Mesenchymal stem cell (in vitro differentiated cells and primary cell): Measurements from ENCODE around the gene PSPN.

Experiments used
- DNase-seq: peaks from one replicate; pipeline ENCODE4 v3.0.0-alpha.2; 2013
- H2AFZ ChIP-seq: one replicate; pipeline ENCODE4 v1.6.1; 2013; ENCODE audit warnings: low read depth, mild to moderate bottlenecking, control low read depth, inconsistent platforms, low read length, moderate library complexity
- H2AK5ac ChIP-seq: 2 replicates; pipeline ENCODE4 v1.6.1; 2013; ENCODE audit warnings: low read length, moderate library complexity, mild to moderate bottlenecking, inconsistent platforms; ENCODE audit not compliant: severe bottlenecking
- H2BK120ac ChIP-seq: one replicate; pipeline ENCODE4 v1.6.1; 2013; ENCODE audit warnings: low read depth, mild to moderate bottlenecking, inconsistent platforms, low read length, moderate library complexity
- H2BK12ac ChIP-seq, 2 experiments: one replicate each; pipeline ENCODE4 v1.6.1; 2013; ENCODE audit warnings: inconsistent platforms in 2 of 2, low read length in 2 of 2, mild to moderate bottlenecking in 2 of 2, moderate library complexity in 2 of 2, control low read depth in 1 of 2
- H2BK15ac ChIP-seq: one replicate; pipeline ENCODE4 v1.6.1; 2013; ENCODE audit warnings: mild to moderate bottlenecking, low read depth, inconsistent platforms; ENCODE audit not compliant: poor library complexity, severe bottlenecking
- H2BK5ac ChIP-seq: 2 replicates; pipeline ENCODE4 v1.6.1; 2013; ENCODE audit warnings: low read depth, mild to moderate bottlenecking, low read length, control low read depth, inconsistent platforms; ENCODE audit not compliant: poor library complexity, severe bottlenecking
- H3K14ac ChIP-seq, 2 experiments: one replicate each; pipeline ENCODE4 v1.6.1; 2013; ENCODE audit warnings: inconsistent platforms in 2 of 2, low read length in 2 of 2, control low read depth in 1 of 2, mild to moderate bottlenecking in 1 of 2, moderate library complexity in 1 of 2
- H3K18ac ChIP-seq, 2 experiments: one replicate each; pipeline ENCODE4 v1.6.1; 2013; ENCODE audit warnings: inconsistent platforms in 2 of 2, low read length in 2 of 2, control low read depth in 1 of 2, low read depth in 1 of 2, mild to moderate bottlenecking in 1 of 2
- H3K23ac ChIP-seq, 2 experiments: one replicate each; pipeline ENCODE4 v1.6.1; 2013; ENCODE audit warnings: inconsistent platforms in 2 of 2, low read length in 2 of 2, mild to moderate bottlenecking in 2 of 2, moderate library complexity in 2 of 2, control low read depth in 1 of 2
- H3K27ac ChIP-seq: 2 replicates; pipeline ENCODE4 v1.5.1; 2013; ENCODE audit warnings: mild to moderate bottlenecking, moderate library complexity, low read length, control low read depth, inconsistent platforms; ENCODE audit not compliant: poor library complexity, severe bottlenecking
- H3K27me3 ChIP-seq, 2 experiments: 2 replicates each; pipeline versions ENCODE4 v1.6.1 to v1.7.0; 2013; ENCODE audit warnings: low read length in 2 of 2, mild to moderate bottlenecking in 2 of 2, moderate library complexity in 2 of 2, control low read depth in 1 of 2, inconsistent platforms in 1 of 2; ENCODE audit not compliant: control insufficient read depth in 1 of 2, insufficient read depth in 1 of 2
- H3K36me3 ChIP-seq, 2 experiments: 2 replicates each; pipeline versions ENCODE4 v1.6.1 to v1.7.0; 2013; ENCODE audit warnings: low read length in 2 of 2, control low read depth in 1 of 2, inconsistent platforms in 1 of 2, low read depth in 1 of 2, mild to moderate bottlenecking in 1 of 2; ENCODE audit not compliant: insufficient read depth in 2 of 2, control insufficient read depth in 1 of 2
- H3K4ac ChIP-seq, 2 experiments: one replicate each; pipeline ENCODE4 v1.6.1; 2013; ENCODE audit warnings: inconsistent platforms in 2 of 2, low read length in 2 of 2, mild to moderate bottlenecking in 2 of 2, moderate library complexity in 2 of 2, control low read depth in 1 of 2, low read depth in 1 of 2
- H3K4me1 ChIP-seq: 2 replicates; pipeline ENCODE4 v1.6.1; 2013; ENCODE audit warnings: low read depth, low read length, control low read depth; ENCODE audit not compliant: control insufficient read depth, insufficient read depth
- H3K4me2 ChIP-seq: 2 replicates; pipeline ENCODE4 v1.6.1; 2013; ENCODE audit warnings: low read length, mild to moderate bottlenecking, inconsistent platforms; ENCODE audit not compliant: poor library complexity, severe bottlenecking
- H3K4me3 ChIP-seq, 2 experiments: 2 replicates each; pipeline versions ENCODE4 v1.5.1 to v1.7.0; 2013; ENCODE audit warnings: low read length in 2 of 2, mild to moderate bottlenecking in 2 of 2, control low read depth in 1 of 2, low read depth in 1 of 2; ENCODE audit not compliant: insufficient read depth in 1 of 2
- H3K79me1 ChIP-seq: replicated peaks from 2 replicates; pipeline ENCODE4 v1.6.1; 2013; ENCODE audit warnings: mild to moderate bottlenecking, control low read depth, low read length, inconsistent platforms; ENCODE audit not compliant: poor library complexity, severe bottlenecking
- H3K9ac ChIP-seq: 2 replicates; pipeline ENCODE4 v1.7.0; 2013; ENCODE audit warnings: mild to moderate bottlenecking, low read length, moderate library complexity
- H3K9me3 ChIP-seq: 2 replicates; pipeline ENCODE4 v1.7.0; 2013; ENCODE audit warnings: mild to moderate bottlenecking, low read length; ENCODE audit not compliant: control insufficient read depth
- H4K8ac ChIP-seq: one replicate; pipeline ENCODE4 v1.6.1; 2013; ENCODE audit warnings: inconsistent platforms, mild to moderate bottlenecking, low read length, moderate library complexity
- H4K91ac ChIP-seq: one replicate; pipeline ENCODE4 v1.6.1; 2013; ENCODE audit warnings: mild to moderate bottlenecking, low read length, inconsistent platforms
- WGBS: methylation state at CpG from one replicate; pipeline ENCODE4 v1.1.7; 2013; ENCODE audit warnings: mixed read lengths; 5-methylcytosine and 5-hydroxymethylcytosine counted together

PSPN gene

GRCh38 chr19:6414793-6415590 is 39.3 kb upstream of the PSPN start:
- no peak overlapping the region for H2AFZ ChIP-seq
- peaks cover 8% of the 10 kb centered on the region for H3K4me1 ChIP-seq
- no peak overlapping the region for H2BK15ac ChIP-seq
- no peak overlapping the region for H3K9ac ChIP-seq
- H2BK5ac ChIP-seq: no peak overlapping the region
- H3K4ac ChIP-seq: no peak overlapping the region
- no peak for DNase-seq
- H3K9me3 ChIP-seq: no peaks in the 10 kb centered on the region
- peaks cover 57 to 80% of the 10 kb centered on the region in 2 experiments for H3K36me3 ChIP-seq
- no peak overlapping the region for H3K27ac ChIP-seq
- H3K79me1 ChIP-seq: peaks cover 43% of the 10 kb centered on the region
- no peak overlapping the region for H4K91ac ChIP-seq
- H3K23ac ChIP-seq: no peak overlapping the region
- no peak overlapping the region for H2BK120ac ChIP-seq
- no peak overlapping the region for H3K4me2 ChIP-seq
- H3K4me3 ChIP-seq: no peak overlapping the region
- H3K18ac ChIP-seq: no peak overlapping the region
- no peaks in the 10 kb centered on the region for H3K27me3 ChIP-seq
- 96% methylated on average over 44 of the region's 47 CpGs for WGBS
- H3K14ac ChIP-seq: no peak overlapping the region
- H2BK12ac ChIP-seq: no peak overlapping the region
- no peak overlapping the region for H2AK5ac ChIP-seq
- no peak overlapping the region for H4K8ac ChIP-seq

- Histone ChIP-seq H2BK15ac (no peak overlapping the region), H2BK120ac (no peak overlapping the region), H2AK5ac (no peak overlapping the region), H3K23ac (no peak overlapping the region), H3K4ac (no peak overlapping the region), H4K8ac (no peak overlapping the region), H3K79me1 (peaks cover 43% of the 10 kb centered on the region), H3K27me3 (no peaks in the 10 kb centered on the region), H3K27ac (no peak overlapping the region), H3K9ac (no peak overlapping the region), H3K14ac (no peak overlapping the region), H3K4me2 (no peak overlapping the region), H3K9me3 (no peaks in the 10 kb centered on the region), H4K91ac (no peak overlapping the region), H3K18ac (no peak overlapping the region), H3K36me3 (peaks cover 47 to 70% of the 10 kb centered on the region in 2 experiments), H2BK5ac (no peak overlapping the region), H3K4me1 (peaks cover 8% of the 10 kb centered on the region), H2AFZ (no peak overlapping the region), H2BK12ac (no peak overlapping the region), H3K4me3 (no peak overlapping the region)
- DNase-seq: no peak
- 90% methylated on average over 38 of the region's 42 CpGs for WGBS
Measured at GRCh38 chr19:6413721-6414643, 38.2 kb upstream of the PSPN start.

GRCh38 chr19:6413291-6413690 is 37.6 kb upstream of the PSPN start:
- H3K27ac ChIP-seq: no peak overlapping the region
- no peak overlapping the region for H2BK12ac ChIP-seq
- no peak overlapping the region for H4K91ac ChIP-seq
- H2BK15ac ChIP-seq: no peak overlapping the region
- no peaks in the 10 kb centered on the region for H3K27me3 ChIP-seq
- no peak overlapping the region for H3K4me3 ChIP-seq
- H3K9ac ChIP-seq: peak overlapping the region; percentile 62
- no CpG with 5 or more reads among the region's 10 CpGs for WGBS
- no peak for DNase-seq
- H3K14ac ChIP-seq: no peak overlapping the region
- no peaks in the 10 kb centered on the region for H3K9me3 ChIP-seq
- no peak overlapping the region for H2BK5ac ChIP-seq
- H3K79me1 ChIP-seq: peaks cover 40% of the 10 kb centered on the region
- peaks cover 8% of the 10 kb centered on the region for H3K4me1 ChIP-seq
- H3K4me2 ChIP-seq: no peak overlapping the region
- no peak overlapping the region for H2AFZ ChIP-seq
- no peak overlapping the region for H3K4ac ChIP-seq
- H2AK5ac ChIP-seq: no peak overlapping the region
- H3K36me3 ChIP-seq: peaks cover 40 to 63% of the 10 kb centered on the region in 2 experiments
- H3K18ac ChIP-seq: no peak overlapping the region
- H3K23ac ChIP-seq: no peak overlapping the region
- H2BK120ac ChIP-seq: no peak overlapping the region
- no peak overlapping the region for H4K8ac ChIP-seq
